IMR-90 (cell line): ENCODE data around the gene BEST1. TPM values are rescaled to one million over a fixed set of nuclear protein-coding genes. Genes with fewer than 3 reads are reported as not detected.

ENCODE experiments used
- ATAC-seq: fragments of 200-7000 bp; cut with Tn5 transposase; 2 replicates; pipeline ENCODE4 v1.9.1; 2020; ENCODE audit warnings: low read depth, mild to moderate bottlenecking, moderate library complexity
- BruUV-seq: library from RNA; stranded (reverse); fragments of 400-500 nt; replicated peaks from 2 replicates; lab custom pipeline; 2021; lab: Mats Ljungman, UMichigan
- CTCF ChIA-PET: fragments of 300-600 bp; formaldehyde crosslinking; extraction: SDS; loops from one replicate; lab custom pipeline; 2021; ENCODE audit warnings: antibody characterized with exemption; lab: Yijun Ruan, JAX
- POLR2A ChIA-PET: fragments of 300-600 bp; sonication (Branson Sonifier 250); formaldehyde crosslinking; loops from one replicate; lab custom pipeline; 2022; ENCODE audit warnings: antibody characterized with exemption; ENCODE audit not compliant: unreplicated experiment; lab: Charles Lee
- DNase-seq: peaks from one replicate; pipeline ENCODE4 v3.0.0; 2013
- H2AFZ ChIP-seq: replicated peaks from 2 replicates; pipeline ENCODE3; 2013; ENCODE audit warnings: low read length, mild to moderate bottlenecking; ENCODE audit not compliant: poor library complexity
- H2AK5ac ChIP-seq: 2 replicates; pipeline ENCODE4 v1.6.1; 2013; ENCODE audit warnings: low read depth, low read length, inconsistent platforms
- H2AK9ac ChIP-seq: replicated peaks from 2 replicates; pipeline ENCODE3; 2013; ENCODE audit warnings: mild to moderate bottlenecking, low read depth, low read length, moderate library complexity; ENCODE audit not compliant: poor library complexity
- H2BK120ac ChIP-seq: 2 replicates; pipeline ENCODE4 v1.6.1; 2013; ENCODE audit warnings: low read depth, low read length, inconsistent platforms
- H2BK15ac ChIP-seq: 3 replicates; pipeline ENCODE4 v1.6.1; 2013; ENCODE audit warnings: low read depth, low read length, inconsistent platforms
- H2BK20ac ChIP-seq: 2 replicates; pipeline ENCODE4 v1.6.1; 2013; ENCODE audit warnings: low read depth, mild to moderate bottlenecking, inconsistent platforms, low read length, moderate library complexity
- H2BK5ac ChIP-seq: 2 replicates; pipeline ENCODE4 v1.6.1; 2013; ENCODE audit warnings: mild to moderate bottlenecking, low read depth, low read length, inconsistent platforms; ENCODE audit not compliant: poor library complexity, severe bottlenecking
- H3K14ac ChIP-seq: replicated peaks from 2 replicates; pipeline ENCODE4 v1.6.1; 2013; ENCODE audit warnings: low read depth, low read length, inconsistent platforms
- H3K18ac ChIP-seq: 2 replicates; pipeline ENCODE4 v1.6.1; 2013; ENCODE audit warnings: low read depth, low read length, control low read depth
- H3K23ac ChIP-seq: 2 replicates; pipeline ENCODE4 v1.6.1; 2013; ENCODE audit warnings: low read depth, low read length, inconsistent platforms
- H3K27ac ChIP-seq: 2 replicates; pipeline ENCODE4 v1.5.1; 2013; ENCODE audit warnings: mild to moderate bottlenecking, control low read depth, low read length; ENCODE audit not compliant: insufficient read depth
- H3K27me3 ChIP-seq: 2 replicates; pipeline ENCODE4 v1.6.1; 2013; ENCODE audit warnings: low read length; ENCODE audit not compliant: control insufficient read depth, insufficient read depth
- H3K36me3 ChIP-seq: 2 replicates; pipeline ENCODE4 v1.6.1; 2013; ENCODE audit warnings: low read length, mixed read lengths; ENCODE audit not compliant: control insufficient read depth, insufficient read depth
- H3K4ac ChIP-seq: 2 replicates; pipeline ENCODE4 v1.6.1; 2013; ENCODE audit warnings: low read depth, low read length, inconsistent platforms
- H3K4me1 ChIP-seq: 2 replicates; pipeline ENCODE4 v1.6.1; 2013; ENCODE audit warnings: low read length, mixed read lengths; ENCODE audit not compliant: control insufficient read depth, insufficient read depth
- H3K4me2 ChIP-seq: 2 replicates; pipeline ENCODE4 v1.6.1; 2013; ENCODE audit warnings: low read depth, mild to moderate bottlenecking, control low read depth, low read length, moderate library complexity
- H3K4me3 ChIP-seq: 2 replicates; pipeline ENCODE4 v1.5.1; 2013; ENCODE audit warnings: low read depth, mild to moderate bottlenecking, control low read depth, low read length, moderate library complexity; ENCODE audit not compliant: insufficient read depth
- H3K56ac ChIP-seq: 2 replicates; pipeline ENCODE4 v1.6.1; 2013; ENCODE audit warnings: low read length, inconsistent platforms; ENCODE audit not compliant: insufficient read depth; ENCODE audit errors: extremely low read depth
- H3K79me1 ChIP-seq, 2 experiments: 2 replicates each; pipeline ENCODE4 v1.6.1; 2013; ENCODE audit warnings: low read length in 2 of 2, inconsistent platforms in 1 of 2, low read depth in 1 of 2
- H3K9ac ChIP-seq: 2 replicates; pipeline ENCODE4 v1.6.1; 2013; ENCODE audit warnings: low read depth, low read length, control low read depth
- H3K9me1 ChIP-seq: 2 replicates; pipeline ENCODE4 v1.6.1; 2013; ENCODE audit warnings: low read length, inconsistent platforms; ENCODE audit not compliant: insufficient read depth
- H3K9me3 ChIP-seq: 2 replicates; pipeline ENCODE4 v1.6.1; 2013; ENCODE audit warnings: low read length; ENCODE audit not compliant: control insufficient read depth, insufficient read depth
- H4K20me1 ChIP-seq: 2 replicates; pipeline ENCODE4 v1.6.1; 2013; ENCODE audit warnings: low read length, inconsistent platforms; ENCODE audit not compliant: insufficient read depth
- H4K5ac ChIP-seq: 2 replicates; pipeline ENCODE4 v1.6.1; 2013; ENCODE audit warnings: mild to moderate bottlenecking, low read depth, low read length, control low read depth
- H4K8ac ChIP-seq, 2 experiments: 2 replicates each; pipeline ENCODE4 v1.6.1; 2013; ENCODE audit warnings: low read depth in 2 of 2, low read length in 2 of 2, control low read depth in 1 of 2, inconsistent platforms in 1 of 2
- H4K91ac ChIP-seq: 2 replicates; pipeline ENCODE4 v1.6.1; 2013; ENCODE audit warnings: low read depth, low read length, inconsistent platforms; ENCODE audit not compliant: insufficient read depth
- BHLHE40 ChIP-seq: fragments of 150-350 bp; IDR thresholded peaks from 2 replicates; pipeline ENCODE4 v1.6.1; 2016; ENCODE audit warnings: mild to moderate bottlenecking, low read depth, low read length
- CEBPB ChIP-seq: IDR thresholded peaks from 2 replicates; pipeline ENCODE4 v1.6.1; 2012; ENCODE audit warnings: low read depth, low read length, improper control_type of control experiment
- RAD21 ChIP-seq: IDR thresholded peaks from 2 replicates; pipeline ENCODE4 v1.6.1; 2012; ENCODE audit warnings: low read length, improper control_type of control experiment
- WGBS, 2 experiments: methylation state at CpG; one replicate each; pipeline versions ENCODE4 v1.1.5 to v1.1.7; 2013; ENCODE audit warnings: missing lambda C conversion rate in 2 of 2; ENCODE audit not compliant: insufficient read length in 1 of 2; ENCODE audit errors: extremely low coverage in 2 of 2; 5-methylcytosine and 5-hydroxymethylcytosine counted together
- dilution Hi-C: fragments of 300-500 bp; cut with HindIII; formaldehyde crosslinking; loops from one replicate; pipeline ENCODE4 v1.14.3; 2018; ENCODE audit warnings: low sequenced_read_pairs; ENCODE audit not compliant: unreplicated experiment
- in situ Hi-C: fragments of 300-500 bp; cut with MboI; formaldehyde crosslinking; loops from 3 replicates; pipeline ENCODE4 v1.14.3; 2019; ENCODE audit warnings: low sequenced_read_pairs, inconsistent platforms, mixed read lengths
- intact Hi-C: fragments of 100-400 bp; cut with micrococcal nuclease; formaldehyde crosslinking; loops from 2 replicates; pipeline ENCODE4 v1.10.0; 2022
- polyA plus RNA-seq, 3 experiments: library from polyadenylated mRNA; depleted of rRNA; stranded (reverse); fragments of >200 nt; gene quantifications; 2 replicates each; pipeline ENCODE4 v1.2.3, GENCODE V29; 2012; ENCODE audit warnings: low replicate concordance in 1 of 3
- total RNA-seq: library from RNA; depleted of rRNA; stranded (reverse); fragments of >200 nt; gene quantifications from 2 replicates; pipeline ENCODE4 v1.2.3, GENCODE V29; 2012
- TF ChIP-seq, protein P1 (sequence below): conservative IDR thresholded peaks from 2 replicates; pipeline ENCODE4 v1.5.1; 2012; ENCODE audit warnings: mild to moderate bottlenecking, low read depth, low read length, improper control_type of control experiment
- TF ChIP-seq, protein P2 (sequence below): fragments of 150-350 bp; IDR thresholded peaks from 2 replicates; pipeline ENCODE4 v1.6.1; 2017; ENCODE audit warnings: mild to moderate bottlenecking, antibody characterized with exemption, low read length, low read depth

BEST1 gene
- total and polyA plus RNA-seq, 2 of the 4 experiments (the other 2 are of a cell fraction) = 0.90 to 1.4 TPM

- POLR2A ChIA-PET = no interaction called here
- no peak overlapping the region for H2BK5ac ChIP-seq
Observed at GRCh38 chr11:61905801-61906521, 44.2 kb upstream of the BEST1 start.

More at GRCh38 chr11:61905801-61906521, 44.2 kb upstream of the BEST1 start:
- BruUV-seq = no TSS peak
- H2BK15ac ChIP-seq = no peak overlapping the region
- in situ Hi-C loops (no loop called here), dilution Hi-C loops (no loop called here), intact Hi-C loops (no loop called here)
- no peaks in the 10 kb centered on the region for H3K79me1 ChIP-seq
- no peak overlapping the region for H3K14ac ChIP-seq
- no peaks in the 10 kb centered on the region for H3K4me1 ChIP-seq
- no peak overlapping the region for H3K23ac ChIP-seq
- H4K91ac ChIP-seq = no peak overlapping the region
- H2AK5ac ChIP-seq = no peak overlapping the region
- no peak overlapping the region for H2BK20ac ChIP-seq
- no peak overlapping the region for H3K18ac ChIP-seq
- no peaks in the 10 kb centered on the region for H3K9me1 ChIP-seq
- no peak overlapping the region for H2BK120ac ChIP-seq
- ATAC-seq (no peak), DNase-seq (no peak)
- no peaks in the 10 kb centered on the region for H3K9me3 ChIP-seq
- no peak overlapping the region for H2AK9ac ChIP-seq
- H3K27me3 ChIP-seq = no peaks in the 10 kb centered on the region
- no peak overlapping the region for H3K27ac ChIP-seq
- 0 out of 2 replicates have a peak, but pooled peaks cover 3% of the 10 kb centered on the region for H4K20me1 ChIP-seq
- no peak overlapping the region for H3K4me3 ChIP-seq
- 77% methylated on average over 3 of the region's 14 CpGs; no CpG with 5 or more reads in 1 of the 2 experiments for WGBS, 2 experiments
- TF ChIP-seq, protein P1, sequence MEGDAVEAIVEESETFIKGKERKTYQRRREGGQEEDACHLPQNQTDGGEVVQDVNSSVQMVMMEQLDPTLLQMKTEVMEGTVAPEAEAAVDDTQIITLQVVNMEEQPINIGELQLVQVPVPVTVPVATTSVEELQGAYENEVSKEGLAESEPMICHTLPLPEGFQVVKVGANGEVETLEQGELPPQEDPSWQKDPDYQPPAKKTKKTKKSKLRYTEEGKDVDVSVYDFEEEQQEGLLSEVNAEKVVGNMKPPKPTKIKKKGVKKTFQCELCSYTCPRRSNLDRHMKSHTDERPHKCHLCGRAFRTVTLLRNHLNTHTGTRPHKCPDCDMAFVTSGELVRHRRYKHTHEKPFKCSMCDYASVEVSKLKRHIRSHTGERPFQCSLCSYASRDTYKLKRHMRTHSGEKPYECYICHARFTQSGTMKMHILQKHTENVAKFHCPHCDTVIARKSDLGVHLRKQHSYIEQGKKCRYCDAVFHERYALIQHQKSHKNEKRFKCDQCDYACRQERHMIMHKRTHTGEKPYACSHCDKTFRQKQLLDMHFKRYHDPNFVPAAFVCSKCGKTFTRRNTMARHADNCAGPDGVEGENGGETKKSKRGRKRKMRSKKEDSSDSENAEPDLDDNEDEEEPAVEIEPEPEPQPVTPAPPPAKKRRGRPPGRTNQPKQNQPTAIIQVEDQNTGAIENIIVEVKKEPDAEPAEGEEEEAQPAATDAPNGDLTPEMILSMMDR = no peak
- TF ChIP-seq CEBPB (no peak), BHLHE40 (no peak), RAD21 (no peak)
- TF ChIP-seq, protein P2, sequence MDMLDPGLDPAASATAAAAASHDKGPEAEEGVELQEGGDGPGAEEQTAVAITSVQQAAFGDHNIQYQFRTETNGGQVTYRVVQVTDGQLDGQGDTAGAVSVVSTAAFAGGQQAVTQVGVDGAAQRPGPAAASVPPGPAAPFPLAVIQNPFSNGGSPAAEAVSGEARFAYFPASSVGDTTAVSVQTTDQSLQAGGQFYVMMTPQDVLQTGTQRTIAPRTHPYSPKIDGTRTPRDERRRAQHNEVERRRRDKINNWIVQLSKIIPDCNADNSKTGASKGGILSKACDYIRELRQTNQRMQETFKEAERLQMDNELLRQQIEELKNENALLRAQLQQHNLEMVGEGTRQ = no peak
- no peak overlapping the region for H3K4ac ChIP-seq
- H3K9ac ChIP-seq = no peak overlapping the region
- peaks cover 1% of the 10 kb centered on the region; the same call in 1 of the 2 replicates for H3K36me3 ChIP-seq
- CTCF ChIA-PET = interaction anchor here (0.6 to 3.7 kb wide), 2 partner anchors 35 to 176 kb away, joined by 3 to 13 read pairs; no protein-coding TSS in a partner anchor
- no peak overlapping the region for H4K5ac ChIP-seq
- no peak overlapping the region for H3K56ac ChIP-seq
- no peak overlapping the region for H2AFZ ChIP-seq
- H4K8ac ChIP-seq = no peak overlapping the region
- no peak overlapping the region for H3K4me2 ChIP-seq
